ENCODE data around the gene PEX14.

The PEX14 gene

DNA sequence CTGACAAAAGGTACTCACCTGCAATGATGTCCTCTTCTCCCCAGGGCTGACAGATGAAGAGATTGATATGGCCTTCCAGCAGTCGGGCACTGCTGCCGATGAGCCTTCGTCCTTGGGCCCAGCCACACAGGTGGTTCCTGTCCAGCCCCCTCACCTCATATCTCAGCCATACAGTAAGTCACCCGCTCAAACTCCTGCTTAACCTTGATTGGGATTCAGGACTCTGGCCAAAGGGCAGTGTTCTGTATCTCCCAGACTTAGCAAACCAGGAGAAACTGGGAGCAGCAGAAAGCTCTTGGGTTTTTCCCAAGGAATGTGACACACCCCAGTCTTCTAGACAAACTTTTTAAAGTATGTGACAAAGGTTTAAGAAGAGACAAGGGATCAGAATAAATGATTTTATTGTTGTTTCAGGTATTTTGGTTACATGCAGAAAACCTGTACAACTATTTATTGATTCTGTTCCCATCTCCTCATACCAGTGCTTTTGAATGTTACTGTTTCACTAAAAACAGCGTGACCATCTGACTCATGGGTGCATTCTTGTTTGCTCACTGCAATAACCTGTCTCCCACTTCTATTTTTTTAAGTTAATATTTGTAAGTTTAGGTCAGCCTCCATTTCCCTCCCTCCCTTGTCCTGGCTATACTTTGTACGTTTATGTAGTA lies 124.6 kb downstream of the PEX14 start:
- DNase-seq, result no peak

DNA sequence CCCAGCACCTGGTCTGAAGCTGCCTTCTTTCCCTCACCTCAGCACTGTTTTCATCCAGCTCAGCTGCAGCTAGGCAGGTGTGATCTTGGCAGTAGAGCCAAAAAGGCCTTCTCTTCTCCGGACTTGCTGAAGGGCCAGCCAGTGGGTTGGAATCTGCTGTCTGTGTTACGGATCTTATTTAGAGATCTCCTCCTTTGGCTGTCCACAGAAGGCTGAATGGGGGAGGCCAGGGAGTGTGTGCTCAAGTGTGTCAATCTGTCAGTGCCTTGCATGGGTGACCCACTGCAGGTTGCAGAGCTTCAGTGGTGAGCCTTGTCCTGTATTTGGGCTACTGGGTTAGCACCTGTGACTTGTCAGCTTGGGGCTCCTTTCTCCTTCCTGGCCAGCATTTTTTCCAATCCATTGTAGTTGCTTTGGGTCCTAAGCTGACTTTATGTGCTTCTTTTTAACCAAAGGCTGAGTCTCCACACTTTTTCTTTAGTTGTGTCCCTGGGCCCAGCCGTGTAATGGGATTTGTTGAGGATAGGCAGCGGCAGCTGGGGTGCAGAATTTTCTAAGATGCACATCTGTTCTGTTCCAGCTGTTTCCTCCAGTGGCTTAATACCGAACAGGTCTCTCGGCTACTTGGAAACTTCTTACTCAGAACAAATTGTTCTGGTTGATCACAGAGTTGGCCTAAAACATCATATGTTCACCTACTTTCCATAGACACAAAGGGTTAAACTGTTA lies 126.8 kb downstream of the PEX14 start:
- no peak for DNase-seq

DNA sequence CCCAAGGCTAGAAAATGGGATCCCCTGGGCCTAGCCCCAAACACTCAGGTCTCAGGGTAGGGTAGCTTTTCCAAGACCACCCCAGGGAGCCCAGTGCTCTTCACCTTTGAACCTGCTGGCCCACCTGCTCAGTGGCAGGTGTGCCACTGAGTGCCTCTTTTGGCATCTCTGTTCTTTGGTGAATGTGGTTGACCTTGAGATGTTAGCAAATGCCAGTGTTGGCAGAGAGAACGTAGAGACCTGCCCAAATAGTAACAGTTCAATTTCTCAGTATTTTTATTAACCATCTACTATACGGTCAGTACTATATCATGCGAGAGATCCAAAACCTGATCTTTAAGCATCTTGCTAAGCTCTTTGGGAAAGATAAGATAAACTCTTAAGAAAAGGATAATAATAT lies 128.2 kb downstream of the PEX14 start:
- DNase-seq, result no peak

DNA sequence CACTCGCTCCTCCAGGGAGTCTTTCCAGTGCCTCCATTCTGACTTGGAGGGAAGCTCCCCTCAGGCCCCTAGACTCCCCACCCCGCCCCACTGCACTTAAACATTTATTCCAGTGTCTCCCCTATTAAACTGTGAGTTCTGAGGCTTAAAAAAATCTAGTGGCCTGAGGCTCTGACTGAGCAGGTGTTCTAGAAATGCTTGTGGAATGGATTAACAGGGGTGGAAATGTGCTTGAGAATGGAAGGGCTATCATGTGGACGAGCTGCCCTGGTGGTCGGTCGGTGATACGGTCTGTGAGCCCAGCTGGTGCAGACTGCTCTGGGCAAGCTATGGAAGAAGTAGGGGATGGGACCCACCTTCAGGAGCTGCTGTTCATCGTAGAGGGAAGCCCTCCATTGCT lies 130.2 kb downstream of the PEX14 start:
- no peak for DNase-seq

DNA sequence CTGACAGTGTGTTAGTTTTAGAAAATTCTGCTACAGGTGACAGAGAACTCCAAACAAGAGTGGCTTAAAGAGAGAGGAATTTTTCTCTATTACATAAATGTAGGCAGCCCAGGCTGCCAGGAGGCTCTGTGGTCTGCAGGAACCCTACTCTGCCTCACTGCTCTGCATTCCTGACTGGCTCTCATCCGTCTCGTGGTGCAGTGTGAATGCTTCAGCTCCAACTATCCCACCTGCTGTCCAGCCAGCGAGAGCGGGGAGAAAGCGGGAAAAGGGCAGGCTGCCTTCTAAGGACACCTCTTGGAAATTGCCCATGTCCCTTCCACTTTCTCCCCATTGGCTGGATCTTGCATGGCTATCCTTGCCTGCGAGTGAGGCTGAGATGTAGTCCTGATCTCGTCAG lies 131.3 kb downstream of the PEX14 start:
- no peak for DNase-seq

DNA sequence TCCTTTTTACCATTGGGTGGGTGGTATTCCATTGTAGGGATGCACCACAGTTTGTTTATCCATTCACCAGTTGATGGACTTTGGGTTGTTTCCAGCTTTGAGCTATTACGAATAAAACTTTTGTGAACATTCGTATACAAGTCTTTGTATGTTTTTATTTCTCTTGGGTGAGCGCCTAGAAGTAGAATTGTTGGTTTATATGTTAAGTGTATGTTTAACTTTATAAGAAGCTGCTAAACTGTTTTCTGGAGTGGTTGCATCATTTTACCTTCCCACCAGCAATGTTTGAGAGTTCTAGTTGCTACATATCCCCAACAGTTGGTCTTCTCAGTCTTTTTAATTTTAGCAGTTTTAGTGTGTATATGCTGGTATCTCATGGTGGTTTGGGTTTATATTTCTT lies 132.5 kb downstream of the PEX14 start:
- DNase-seq, result no peak

DNA sequence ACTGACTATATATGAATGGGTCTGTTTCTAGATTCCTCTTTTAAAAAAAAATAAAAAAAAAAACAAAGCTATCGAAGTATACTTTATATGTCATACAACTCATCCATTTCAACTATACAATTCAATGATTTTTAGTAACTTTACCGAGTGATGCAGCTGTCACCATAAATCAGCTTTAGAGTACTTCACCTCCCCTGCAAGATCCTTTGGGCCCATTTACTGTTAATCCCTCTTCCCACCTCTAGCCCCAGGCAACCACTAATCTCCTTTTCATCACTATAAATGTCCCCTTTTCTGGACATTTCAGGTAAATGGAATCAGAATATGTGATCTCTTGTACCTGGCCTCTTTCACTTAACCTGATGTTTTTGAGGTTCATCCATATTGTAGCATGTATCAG lies 133.9 kb downstream of the PEX14 start:
- DNase-seq, result no peak

DNA sequence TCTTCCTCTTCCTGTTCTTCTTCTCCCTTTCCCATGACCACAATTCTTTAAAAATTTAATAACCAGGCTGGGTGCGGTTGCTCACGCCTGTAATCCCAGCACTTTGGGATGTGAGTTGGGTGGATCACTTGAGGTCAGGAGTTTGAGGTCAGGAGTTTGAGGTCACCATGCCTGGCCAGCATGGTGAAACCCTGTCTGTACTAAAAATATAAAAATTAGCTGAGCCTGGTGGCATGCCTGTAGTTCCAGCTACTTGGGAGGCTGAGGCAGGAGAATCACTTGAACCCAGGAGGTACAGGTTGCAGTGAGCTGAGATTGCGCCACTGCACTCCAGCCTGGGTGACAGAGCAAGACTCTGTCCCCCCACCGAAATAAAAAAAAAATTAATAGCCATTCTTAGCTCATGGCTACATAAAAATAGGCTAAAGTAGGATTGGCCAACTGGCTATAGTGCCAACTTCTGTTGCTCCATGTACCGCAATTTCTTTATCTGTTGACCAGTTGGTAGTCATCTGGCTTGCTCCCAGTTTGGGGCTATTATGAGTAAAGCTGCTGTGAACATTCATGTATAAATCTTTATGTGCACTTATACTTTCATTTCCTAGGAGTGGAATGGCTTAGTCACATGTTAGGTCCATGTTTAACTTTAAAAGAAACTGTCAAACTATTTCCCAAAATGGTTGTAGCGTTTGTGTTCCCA lies 136.3 kb downstream of the PEX14 start:
- DNase-seq, result no peak

DNA sequence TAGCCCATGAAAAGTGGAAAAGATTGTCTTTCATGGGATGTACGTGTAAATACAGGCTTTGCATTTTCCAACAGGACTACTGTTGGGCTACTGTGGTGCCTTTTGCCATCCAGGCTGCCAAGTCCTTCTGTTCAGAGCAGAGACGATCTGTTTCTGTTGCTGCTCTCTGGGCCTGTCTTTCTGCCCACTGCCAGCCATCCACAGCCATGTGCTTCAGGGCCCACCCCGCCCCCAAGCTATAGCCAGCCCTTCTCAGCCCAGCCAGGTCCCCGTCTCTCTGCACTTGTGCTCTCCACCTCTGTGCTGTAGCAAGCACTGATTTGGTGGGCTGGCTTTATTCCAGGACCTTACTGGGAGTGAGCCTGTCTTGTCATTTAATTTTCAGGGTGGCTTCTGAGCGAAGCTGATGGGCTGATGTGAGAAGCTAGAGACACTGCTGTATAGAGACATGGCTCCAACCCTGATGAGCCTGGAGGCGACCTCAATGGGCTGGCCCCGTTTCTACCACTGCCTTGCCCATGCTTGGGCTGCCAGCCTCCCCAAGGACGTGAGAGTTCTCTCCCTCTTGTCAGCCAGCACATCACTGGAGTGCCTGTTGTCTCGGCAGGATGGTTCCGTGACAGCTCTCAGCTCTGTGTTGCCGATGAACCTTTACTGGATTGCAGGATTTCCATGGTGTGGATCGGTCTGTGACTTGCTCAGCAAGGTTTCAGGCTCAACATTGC lies 137.8 kb downstream of the PEX14 start:
- DNase-seq, result no peak

DNA sequence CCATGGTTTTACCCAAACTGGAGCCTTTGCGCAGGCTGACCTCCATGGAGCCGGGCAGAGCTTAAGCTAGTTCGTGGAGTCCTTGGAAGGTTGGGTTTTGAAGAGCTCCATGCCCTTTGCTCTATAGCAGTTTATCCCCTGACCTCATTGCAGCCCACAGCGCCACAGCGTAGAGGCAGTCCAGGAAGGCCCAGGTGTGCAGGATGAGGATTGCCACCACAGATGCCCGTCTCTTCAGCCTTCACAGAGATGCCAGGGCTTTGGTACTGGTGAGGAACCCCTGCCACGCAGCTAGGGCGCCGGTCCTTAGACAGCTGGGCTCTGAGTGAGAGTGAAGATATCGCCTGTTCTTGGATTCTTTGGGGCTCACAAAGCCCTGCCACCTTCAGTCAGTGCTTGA lies 138.6 kb downstream of the PEX14 start:
- DNase-seq, result no peak

DNA sequence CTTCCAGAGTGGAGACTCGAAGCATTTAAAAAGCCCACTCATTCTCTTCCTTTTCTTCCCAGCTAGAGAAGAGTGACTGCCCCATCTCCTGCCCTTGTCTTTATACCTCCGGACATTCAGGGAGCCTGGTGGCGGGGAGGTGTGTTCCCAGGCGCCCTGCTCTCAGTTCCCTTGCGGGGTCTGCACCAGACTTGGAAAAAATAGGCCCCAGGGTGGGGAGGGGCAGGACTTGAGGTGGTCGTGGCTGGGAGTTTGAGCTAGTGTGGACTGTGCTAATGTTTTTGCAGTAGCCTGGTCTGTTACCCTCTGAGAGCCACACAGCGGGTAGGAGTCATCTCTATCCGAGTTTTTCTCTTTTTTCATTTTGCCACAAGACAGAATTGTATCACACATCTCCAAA lies 139.1 kb downstream of the PEX14 start:
- no peak for DNase-seq

DNA sequence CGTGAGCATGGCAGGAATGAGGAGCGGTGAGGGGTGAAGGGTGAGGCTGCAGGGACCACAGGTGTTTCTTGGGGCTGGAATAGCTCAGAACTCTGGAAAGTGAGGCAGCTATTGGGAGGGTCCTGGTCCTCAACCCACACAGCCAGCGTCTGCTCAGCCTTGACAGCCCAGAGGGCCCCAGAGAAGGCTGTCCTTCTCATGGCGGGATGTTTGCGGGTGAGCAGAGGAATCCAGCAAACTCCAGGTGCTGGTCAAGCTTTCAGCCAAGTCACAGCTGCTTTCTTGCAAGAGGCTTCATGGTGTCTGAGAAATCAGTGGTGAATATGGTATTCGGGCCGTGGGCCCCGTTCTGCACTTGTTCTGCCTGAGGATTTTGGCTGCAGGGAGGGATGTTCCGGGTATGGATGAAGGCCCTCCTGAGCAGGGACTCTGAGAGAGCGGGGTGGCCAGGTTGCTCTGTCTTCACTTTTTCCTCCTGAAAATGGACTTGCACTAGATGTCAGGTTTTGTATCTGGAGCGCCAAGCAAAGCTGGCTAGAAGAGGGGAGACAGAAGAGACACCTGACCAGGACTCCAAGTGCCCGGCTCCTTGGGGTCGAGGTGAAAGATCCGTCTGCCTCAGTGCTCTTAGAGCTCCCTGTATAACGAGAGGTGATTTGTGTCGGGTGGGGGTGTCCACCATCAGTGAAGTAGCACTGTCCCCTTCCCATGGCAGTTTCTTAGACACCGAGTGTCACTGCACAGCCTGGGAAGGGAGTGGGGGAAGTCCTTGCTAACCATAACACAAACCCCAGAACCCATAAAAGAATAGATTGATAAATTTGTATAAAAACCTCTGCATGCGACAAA lies 139.9 kb downstream of the PEX14 start:
- DNase-seq, result no peak

DNA sequence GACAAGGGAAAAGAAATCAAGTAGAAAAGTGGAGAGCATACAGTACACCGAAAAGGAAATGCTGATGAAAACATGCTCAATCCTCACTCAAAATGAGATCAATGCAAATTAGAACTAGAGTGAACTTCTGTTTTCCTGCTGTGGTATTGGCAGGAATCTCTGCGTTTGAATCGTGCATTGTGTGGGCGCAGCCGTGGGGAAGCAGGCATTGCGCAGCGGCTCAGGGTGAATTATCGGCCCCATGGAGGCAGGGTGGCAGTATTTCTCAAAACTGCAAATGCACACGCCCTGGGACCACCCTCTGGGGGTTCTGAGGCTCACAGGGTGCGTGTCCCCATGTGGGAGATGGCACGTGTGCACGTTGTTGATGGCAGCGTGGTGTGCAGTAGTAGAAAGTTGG lies 140.6 kb downstream of the PEX14 start:
- peak; percentile 23 to 43 (median 42) for DNase-seq

DNA sequence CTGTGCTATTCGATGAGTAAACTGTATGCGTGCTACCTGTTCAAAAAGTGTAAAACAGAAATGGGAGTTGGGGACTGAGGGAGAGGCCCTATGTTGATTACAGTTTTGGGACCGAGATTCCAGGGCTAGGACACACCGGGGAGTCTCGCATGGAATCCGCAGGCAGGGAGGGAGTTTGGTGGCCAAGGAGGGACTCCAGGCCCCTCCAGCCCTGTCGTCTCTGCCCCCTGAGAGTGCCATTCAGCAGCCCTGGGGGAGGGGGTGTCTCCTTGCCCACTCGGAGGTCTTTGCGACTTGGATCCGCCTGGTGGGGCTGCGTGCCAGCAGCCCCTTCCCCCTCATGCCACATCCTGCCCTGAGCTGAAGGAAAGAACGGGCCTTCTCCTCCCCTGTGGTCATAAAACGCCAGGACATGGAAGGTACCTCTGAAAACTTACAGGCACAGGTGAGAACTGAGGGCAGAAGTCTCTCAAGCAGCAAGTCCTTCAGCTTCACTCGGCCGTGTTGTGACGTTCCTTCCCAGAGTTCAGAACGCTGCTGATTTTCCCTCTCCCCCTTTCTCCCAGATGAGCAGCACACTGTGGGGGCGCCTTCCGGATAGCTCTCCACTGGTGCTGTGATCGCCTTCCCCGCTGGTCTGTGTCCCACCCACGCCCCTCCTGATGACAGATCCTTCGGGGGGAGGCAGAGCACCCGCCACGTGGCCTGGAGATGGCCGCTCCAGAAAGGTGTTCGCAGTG lies 141.4 kb downstream of the PEX14 start:
- DNase-seq, result no peak

DNA sequence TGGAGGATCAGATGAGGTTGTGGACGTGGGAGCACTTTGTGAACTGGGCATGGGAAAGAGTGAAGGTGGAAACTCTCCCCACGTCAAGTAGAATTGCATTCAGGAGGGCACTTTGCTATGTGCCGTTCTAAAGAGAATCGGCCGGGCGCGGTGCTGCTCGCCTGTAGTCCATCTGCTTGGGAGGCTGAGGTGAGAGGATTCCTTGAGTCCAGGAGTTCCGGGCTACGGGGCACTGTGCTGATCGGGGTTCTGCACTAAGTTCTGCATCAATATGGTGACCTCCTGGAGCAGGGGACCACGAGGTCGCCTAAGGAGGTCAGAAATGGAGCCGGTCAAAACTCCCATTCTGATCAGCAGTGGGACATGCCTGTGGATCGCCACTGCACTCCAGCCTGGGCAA lies 141.9 kb downstream of the PEX14 start:
- DNase-seq, result no peak

DNA sequence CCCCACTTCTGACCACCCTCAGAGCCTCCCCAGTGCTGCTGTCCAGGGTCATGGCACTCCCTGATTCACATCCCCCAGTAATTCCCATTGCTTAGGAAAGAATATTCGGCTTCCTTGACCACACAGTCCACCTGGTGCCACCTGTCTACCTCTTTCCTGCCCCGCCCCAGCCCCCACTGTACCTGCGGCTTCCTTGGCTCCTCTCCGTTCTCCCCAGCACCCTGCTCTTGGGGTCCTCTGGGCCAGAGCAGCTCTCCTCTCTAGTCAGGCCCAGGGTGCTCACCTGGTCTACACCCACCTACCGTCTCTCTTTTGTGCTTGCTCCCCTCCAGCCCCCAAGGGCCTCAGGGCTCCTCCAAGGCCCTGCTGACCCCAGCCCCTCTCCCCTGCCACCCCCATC lies 142.6 kb downstream of the PEX14 start:
- DNase-seq, result no peak

DNA sequence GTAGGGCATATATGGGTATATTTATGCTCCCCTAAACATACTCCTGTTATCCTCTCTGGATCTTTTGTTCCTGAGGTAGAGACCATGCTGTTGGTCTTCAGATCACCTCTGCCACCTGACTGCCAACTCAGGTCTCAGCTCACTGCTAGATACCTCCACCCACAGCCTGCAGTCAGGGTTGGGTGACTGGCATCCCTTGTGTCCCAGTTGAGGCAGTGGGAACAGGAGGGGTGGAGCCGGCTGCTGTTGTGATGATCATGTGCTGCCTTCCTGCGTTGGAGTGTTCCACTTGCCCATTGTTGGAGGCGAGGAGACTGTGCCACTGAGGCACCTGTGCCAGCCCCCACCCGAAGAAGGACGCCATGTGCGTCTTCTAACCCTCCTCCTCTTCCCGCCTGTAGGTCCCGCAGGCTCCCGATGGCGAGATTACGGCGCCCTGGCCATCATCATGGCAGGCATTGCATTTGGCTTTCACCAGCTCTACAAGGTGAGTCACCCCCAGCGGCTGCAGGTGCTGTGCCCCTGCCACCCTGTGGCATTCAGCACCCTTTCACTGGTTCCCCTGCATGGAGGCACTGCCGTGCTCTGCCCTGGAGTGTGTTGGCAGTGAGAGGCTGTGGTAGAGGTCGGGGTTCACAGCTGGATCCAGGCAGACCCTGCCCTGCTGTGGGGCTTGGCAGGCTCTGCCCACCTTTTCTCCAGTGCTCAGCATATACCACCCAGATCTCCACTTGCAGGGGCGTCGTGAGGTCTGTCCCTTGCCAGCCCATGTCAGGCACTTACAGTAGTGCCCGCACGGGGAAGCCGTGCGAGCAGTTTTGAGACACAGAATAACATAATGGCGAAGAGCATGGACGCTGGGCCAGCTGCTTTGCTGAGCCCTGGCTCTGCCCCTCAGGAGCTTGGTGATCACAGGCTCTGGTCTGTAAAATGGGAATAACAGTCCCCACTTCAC lies 143.5 kb downstream of the PEX14 start:
- no peak for DNase-seq

DNA sequence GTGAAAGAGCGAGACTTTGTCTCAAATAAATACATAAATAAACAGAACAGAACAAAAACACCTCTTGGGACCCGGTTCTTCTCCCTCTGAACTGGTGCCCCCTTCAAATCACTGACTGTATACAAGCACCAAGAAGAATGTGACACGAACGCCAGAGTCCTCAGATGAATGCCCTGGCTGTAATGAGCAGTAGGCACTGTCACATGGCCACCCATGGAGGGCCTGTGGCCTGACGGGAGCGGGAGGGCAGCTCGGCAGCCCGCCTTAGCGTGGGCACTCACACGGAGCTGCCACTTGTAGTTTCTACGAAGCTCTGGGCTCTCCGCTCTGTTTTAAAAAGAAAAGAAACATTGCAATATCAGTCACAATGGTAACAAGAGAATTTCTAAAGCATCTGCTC lies 146.0 kb downstream of the PEX14 start:
- DNase-seq, result no peak

DNA sequence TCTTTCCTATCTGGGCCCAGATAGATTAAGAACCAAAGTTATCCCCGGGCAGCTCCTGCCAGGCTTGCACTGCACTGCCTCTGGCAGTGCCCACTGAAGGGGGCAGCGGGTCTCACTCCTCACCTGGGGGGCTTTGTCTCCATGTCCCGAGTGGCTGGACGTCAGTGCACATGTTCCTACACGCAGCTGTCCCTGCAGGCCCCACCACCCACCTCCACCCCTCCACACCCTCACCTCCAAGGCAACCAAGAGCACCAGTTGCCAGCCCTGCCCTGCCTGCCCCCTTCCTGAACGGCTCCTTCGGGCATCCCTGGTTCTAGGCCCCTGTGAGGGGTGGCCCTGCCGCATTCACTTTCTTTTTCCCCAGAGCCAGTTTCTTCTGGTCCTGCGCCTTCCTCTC lies 147.2 kb downstream of the PEX14 start:
- no peak for DNase-seq

DNA sequence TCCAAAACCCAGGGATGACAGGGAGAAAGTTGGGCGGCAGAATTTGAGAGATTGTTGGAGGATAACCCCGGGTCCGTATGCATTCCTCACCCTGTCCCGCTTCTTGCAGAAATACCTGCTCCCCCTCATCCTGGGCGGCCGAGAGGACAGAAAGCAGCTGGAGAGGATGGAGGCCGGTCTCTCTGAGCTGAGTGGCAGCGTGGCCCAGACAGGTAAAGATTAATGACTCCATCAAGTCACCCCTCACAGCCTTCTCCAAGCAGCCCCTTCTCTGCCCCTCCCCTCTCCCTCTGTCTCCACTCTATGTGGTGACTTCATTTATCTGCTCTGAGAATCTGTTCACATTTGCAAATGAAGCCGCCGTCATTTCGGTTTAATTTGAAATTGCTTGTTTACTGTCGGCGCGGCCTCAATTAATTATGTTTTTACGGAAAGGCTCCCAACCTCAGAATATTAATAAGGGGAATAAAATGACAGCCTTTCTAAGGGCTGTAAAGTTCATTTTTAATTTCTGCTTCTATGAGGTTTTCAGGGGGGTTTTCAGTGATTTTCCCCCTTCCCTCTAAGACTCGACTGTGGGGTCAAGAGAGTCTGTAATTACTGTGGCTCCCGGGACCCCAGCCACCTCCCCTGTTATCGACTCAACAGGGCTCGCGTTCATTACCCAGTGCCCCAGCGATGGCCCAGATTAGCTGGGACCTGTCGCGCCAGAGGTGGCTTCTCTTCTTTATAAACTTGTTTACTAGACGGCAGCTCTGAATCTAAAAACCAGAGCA lies 148.3 kb downstream of the PEX14 start:
- no peak for DNase-seq

Measured in suppressor macrophage treated with lipopolysaccharide for 1 hour (primary cell).